ENCODE measurements around the gene LAMC2.

Gene LAMC2

GRCh38 chr1:183179033-183179432, 7.0 kb upstream of the LAMC2 start:
- no peak for TF ChIP-seq CTCF (IDR thresholded peaks at IDR 0.05; ENCODE audit: low read depth, low read length, missing control alignments)
- no peak overlapping the region for H3K4me3 ChIP-seq (ENCODE audit: low read depth, low read length)
- no peak for DNase-seq (ENCODE audit: low read depth)

GRCh38 chr1:183180218-183180617, 5.8 kb upstream of the LAMC2 start:
- no peak overlapping the region for H3K4me3 ChIP-seq (ENCODE audit: low read depth, low read length)
- no peak for TF ChIP-seq CTCF (IDR thresholded peaks at IDR 0.05; ENCODE audit: low read depth, low read length, missing control alignments)
- DNase-seq (ENCODE audit: low read depth): no peak

DNA sequence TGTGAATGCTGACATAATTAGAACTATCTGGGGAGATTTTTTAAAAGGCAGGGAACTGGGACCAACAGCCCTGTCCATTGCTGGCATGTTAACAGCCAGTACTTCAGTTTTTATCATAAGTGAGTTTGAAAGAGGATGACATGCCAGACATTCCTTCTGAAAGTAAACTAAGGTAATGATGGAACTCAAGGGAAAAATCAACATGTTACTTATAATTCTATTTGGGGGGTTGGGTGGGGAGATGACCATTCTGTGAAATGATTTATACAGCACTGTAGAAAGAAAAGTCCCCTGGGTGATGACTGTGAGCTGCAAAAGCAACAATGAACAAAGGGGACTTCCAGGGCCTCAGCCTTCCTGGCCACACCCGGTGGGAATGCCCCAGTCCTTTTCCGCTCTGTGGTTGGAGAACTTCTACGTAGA, 5.4 kb upstream of the LAMC2 start:
- no peak for TF ChIP-seq CTCF (IDR thresholded peaks at IDR 0.05; ENCODE audit: low read depth, low read length, missing control alignments)
- no peak overlapping the region for H3K4me3 ChIP-seq (ENCODE audit: low read depth, low read length)
- peak; percentile 18 for DNase-seq (ENCODE audit: low read depth)

GRCh38 chr1:183186841-183187240, 777 bp downstream of the LAMC2 start:
- TF ChIP-seq CTCF (IDR thresholded peaks at IDR 0.05; ENCODE audit: low read depth, low read length, missing control alignments): no peak
- no peak for DNase-seq (ENCODE audit: low read depth)
- no peak overlapping the region for H3K4me3 ChIP-seq (ENCODE audit: low read depth, low read length)

- no peak overlapping the region for H3K4me3 ChIP-seq (ENCODE audit: low read depth, low read length)
- no peak for DNase-seq (ENCODE audit: low read depth)
- no peak for TF ChIP-seq CTCF (IDR thresholded peaks at IDR 0.05; ENCODE audit: low read depth, low read length, missing control alignments)
These were observed 2.2 kb downstream of the LAMC2 start for GRCh38 chr1:183188240-183188639.

DNA sequence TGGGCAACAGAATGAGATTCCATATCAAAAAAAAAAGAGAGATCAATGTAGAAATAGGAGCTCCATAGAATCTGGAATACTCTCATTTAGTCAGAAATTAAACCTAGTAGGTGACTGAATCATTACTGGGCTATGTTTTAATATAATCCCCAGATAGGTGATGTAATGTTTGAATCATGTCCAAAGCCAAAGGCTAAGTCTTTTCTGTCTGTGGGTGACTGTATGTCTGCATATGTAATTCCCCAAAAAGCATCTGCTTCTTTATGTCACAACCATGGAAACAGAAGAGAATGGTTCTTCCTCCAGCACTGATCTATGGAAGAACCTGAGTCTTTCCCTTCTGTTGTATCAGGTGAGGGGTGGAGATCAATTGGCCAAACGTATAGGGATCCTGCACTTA, 5.8 kb downstream of the LAMC2 start:
- no peak overlapping the region for H3K4me3 ChIP-seq (ENCODE audit: low read depth, low read length)
- DNase-seq (ENCODE audit: low read depth): no peak
- no peak for TF ChIP-seq CTCF (IDR thresholded peaks at IDR 0.05; ENCODE audit: low read depth, low read length, missing control alignments)

GRCh38 chr1:183193963-183194525, 8.0 kb downstream of the LAMC2 start:
- no peak overlapping the region for H3K4me3 ChIP-seq (ENCODE audit: low read depth, low read length)
- no peak for DNase-seq (ENCODE audit: low read depth)
- no peak for TF ChIP-seq CTCF (IDR thresholded peaks at IDR 0.05; ENCODE audit: low read depth, low read length, missing control alignments)
